Stomach (tissue), 9 donors: ENCODE data around the gene OR2AT4. TPM values are rescaled to one million over a fixed set of nuclear protein-coding genes. Genes with fewer than 3 reads are reported as not detected.

Experiments used
- DNase-seq, 2 donors: peaks; one replicate each; pipeline versions ENCODE4 v3.0.0 to v3.0.0-alpha.2; 2013 to 2019
- H3K27ac ChIP-seq, 5 donors: fragments of 200-600 bp in 4 of 5; sonication (generic) in 4 of 5; one replicate each; pipeline ENCODE4 v1.5.1; 2013 to 2019; ENCODE audit warnings: mild to moderate bottlenecking in 1 of 5, moderate library complexity in 1 of 5
- H3K27me3 ChIP-seq, 3 donors: fragments of 200-600 bp; sonication (generic); one replicate each; pipeline ENCODE4 v1.5.1; 2017 to 2019; ENCODE audit warnings: mixed run types in 1 of 3
- H3K36me3 ChIP-seq, 4 donors: fragments of 200-600 bp; sonication (generic); 1 replicate in 3 of 4; 2 replicates in 1 of 4; pipeline ENCODE4 v1.5.1; 2016 to 2019
- H3K4me1 ChIP-seq, 4 donors: fragments of 200-600 bp; sonication (generic); one replicate each; pipeline ENCODE4 v1.5.1; 2016 to 2019
- H3K4me3 ChIP-seq, 4 donors: fragments of 200-600 bp; sonication (generic) in 3 of 4; one replicate each; pipeline ENCODE4 v1.5.1; 2016 to 2019; ENCODE audit warnings: mild to moderate bottlenecking in 1 of 4
- H3K9me3 ChIP-seq, 4 donors: fragments of 200-600 bp; sonication (generic); one replicate each; pipeline ENCODE4 v1.5.1; 2016 to 2019
- EP300 ChIP-seq: sonication (generic); formaldehyde crosslinking; IDR thresholded peaks from one replicate; pipeline ENCODE4 v1.6.1; 2017; ENCODE audit warnings: antibody characterized with exemption
- POLR2A ChIP-seq, 4 donors: fragments of 450-650 bp; IDR thresholded peaks; one replicate each; pipeline ENCODE4 v1.6.1; 2016; ENCODE audit warnings: antibody characterized with exemption in 4 of 4, control low read depth in 2 of 4, mild to moderate bottlenecking in 1 of 4, moderate library complexity in 1 of 4
- POLR2AphosphoS5 ChIP-seq, 3 donors: sonication (generic); formaldehyde crosslinking; IDR thresholded peaks; one replicate each; pipeline ENCODE4 v1.6.1; 2016; ENCODE audit warnings: antibody characterized with exemption in 3 of 3
- WGBS, 5 donors: extraction: QIAGEN DNeasy Blood & Tissue Kit in 3 of 5; methylation state at CpG; one replicate each; pipeline versions ENCODE4 v1.1.5 to v1.1.7; 2013 to 2018; 5-methylcytosine and 5-hydroxymethylcytosine counted together
- intact Hi-C: fragments of 100-400 bp; cut with DNase I; formaldehyde crosslinking; loops from one replicate; pipeline ENCODE4 v1.15.1; 2023; ENCODE audit warnings: low total_unique reads
- polyA plus RNA-seq, 3 donors: library from polyadenylated mRNA; stranded (reverse); fragments of 200-250 nt; gene quantifications; one replicate each; pipeline ENCODE4 v1.2.3, GENCODE V29; 2013
- total RNA-seq, 5 donors: library from RNA; depleted of rRNA; stranded (reverse); fragments of >200 nt; gene quantifications; one replicate each; pipeline versions ENCODE4 v1.1.0 to v1.2.3, GENCODE V29; 2014 to 2016
- TF ChIP-seq, protein P1 (sequence below), 7 experiments: fragments of 450-650 bp in 4 of 7; fragments of 200-600 bp in 3 of 7; sonication (generic) in 3 of 7; IDR thresholded peaks; one replicate each; pipeline ENCODE4 v1.5.1; 2016 to 2019; ENCODE audit warnings: antibody characterized with exemption in 7 of 7, control low read depth in 2 of 7, mild to moderate bottlenecking in 1 of 7
- donor health status: healthy with polysubstance abuse.
- donor health status: Bipolar disorder and iron deficiency.
- donor health status: healthy.

Gene OR2AT4
- total and polyA plus RNA-seq, 8 donors, result not detected

DNA sequence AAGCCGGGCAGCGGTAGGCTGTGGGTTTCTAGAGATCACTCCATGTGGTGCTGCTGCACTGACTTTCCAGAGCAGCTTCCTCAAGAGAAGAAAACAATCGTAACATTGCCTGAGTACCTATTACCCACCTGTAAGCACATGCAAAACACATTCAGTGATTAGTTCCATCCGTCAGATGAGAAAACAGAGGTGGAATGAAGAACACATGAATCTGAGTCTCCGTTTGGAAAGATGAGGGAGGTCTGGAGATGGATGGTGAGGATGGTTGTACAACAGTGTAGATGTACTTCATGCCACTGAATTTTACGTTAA lies 46.7 kb upstream of the OR2AT4 start:
- intact Hi-C loops, result loop anchor here (5.0 kb wide), 1 partner anchor 104 kb away; no protein-coding TSS in a partner anchor
- peaks cover 0 to 43% (median 12%) of the 10 kb centered on the region in 4 donors for H3K4me1 ChIP-seq
- peak overlapping the region in 2 of 5 donors; percentile 10 to 52 for H3K27ac ChIP-seq
- no peaks in the 10 kb centered on the region for H3K27me3 ChIP-seq
- no peak for DNase-seq
- no peaks in the 10 kb centered on the region for H3K9me3 ChIP-seq
- H3K36me3 ChIP-seq, result no peaks in the 10 kb centered on the region
- TF ChIP-seq, protein P1, sequence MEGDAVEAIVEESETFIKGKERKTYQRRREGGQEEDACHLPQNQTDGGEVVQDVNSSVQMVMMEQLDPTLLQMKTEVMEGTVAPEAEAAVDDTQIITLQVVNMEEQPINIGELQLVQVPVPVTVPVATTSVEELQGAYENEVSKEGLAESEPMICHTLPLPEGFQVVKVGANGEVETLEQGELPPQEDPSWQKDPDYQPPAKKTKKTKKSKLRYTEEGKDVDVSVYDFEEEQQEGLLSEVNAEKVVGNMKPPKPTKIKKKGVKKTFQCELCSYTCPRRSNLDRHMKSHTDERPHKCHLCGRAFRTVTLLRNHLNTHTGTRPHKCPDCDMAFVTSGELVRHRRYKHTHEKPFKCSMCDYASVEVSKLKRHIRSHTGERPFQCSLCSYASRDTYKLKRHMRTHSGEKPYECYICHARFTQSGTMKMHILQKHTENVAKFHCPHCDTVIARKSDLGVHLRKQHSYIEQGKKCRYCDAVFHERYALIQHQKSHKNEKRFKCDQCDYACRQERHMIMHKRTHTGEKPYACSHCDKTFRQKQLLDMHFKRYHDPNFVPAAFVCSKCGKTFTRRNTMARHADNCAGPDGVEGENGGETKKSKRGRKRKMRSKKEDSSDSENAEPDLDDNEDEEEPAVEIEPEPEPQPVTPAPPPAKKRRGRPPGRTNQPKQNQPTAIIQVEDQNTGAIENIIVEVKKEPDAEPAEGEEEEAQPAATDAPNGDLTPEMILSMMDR (IDR thresholded peaks at IDR 0.05), result no peak
- TF ChIP-seq POLR2AphosphoS5 (IDR thresholded peaks at IDR 0.05) (no peak), POLR2A (IDR thresholded peaks at IDR 0.05) (no peak), EP300 (no peak)
- no peak overlapping the region for H3K4me3 ChIP-seq
- 50 to 74% (median 60%) methylated on average over 6 of the region's 6 CpGs for WGBS, 5 donors

DNA sequence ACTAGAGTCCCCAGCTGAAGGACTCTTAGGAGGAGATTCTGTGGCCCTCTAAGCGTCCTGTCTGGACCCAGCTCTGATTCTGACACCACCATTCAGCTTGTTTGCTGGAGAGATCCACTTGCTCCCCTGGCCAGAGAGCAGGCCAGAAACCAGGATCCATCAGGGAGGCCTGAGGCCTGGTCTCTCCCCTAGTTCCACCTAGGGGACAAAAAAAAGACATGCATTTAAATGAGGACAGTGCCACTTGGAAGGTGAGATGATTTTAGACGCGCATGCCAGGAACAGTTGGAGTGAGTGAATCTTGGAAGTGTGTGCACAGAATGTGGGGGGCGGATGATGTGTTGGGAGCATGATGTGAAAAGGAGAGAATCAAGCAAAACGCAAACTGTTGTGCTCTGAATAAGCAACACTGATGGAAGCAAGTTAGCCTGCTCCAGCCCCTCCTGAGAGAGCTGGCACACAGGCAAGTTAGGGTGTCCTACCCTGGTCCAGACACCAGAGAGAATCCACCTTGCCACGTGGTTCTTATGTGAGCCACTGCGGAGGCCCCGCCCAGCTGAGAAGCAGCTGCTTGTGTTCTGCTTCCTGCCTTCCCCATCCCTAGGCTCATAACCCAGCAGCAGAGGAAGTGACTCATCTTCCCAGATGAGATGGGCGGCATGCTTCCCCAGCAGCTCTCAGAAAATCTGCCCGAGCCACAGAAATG lies 46.2 kb upstream of the OR2AT4 start:
- H3K4me1 ChIP-seq, result peaks cover 0 to 38% (median 12%) of the 10 kb centered on the region in 4 donors
- no peaks in the 10 kb centered on the region for H3K9me3 ChIP-seq
- H3K27ac ChIP-seq, result peak overlapping the region in 1 of 5 donors; percentile 52
- TF ChIP-seq, protein P1 (IDR thresholded peaks at IDR 0.05), result no peak
- TF ChIP-seq POLR2AphosphoS5 (IDR thresholded peaks at IDR 0.05), result peak in 2 of 3 donors; percentile 13 to 52
- intact Hi-C loops, result loop anchor here (5.0 kb wide), 1 partner anchor 104 kb away; no protein-coding TSS in a partner anchor
- H3K27me3 ChIP-seq, result no peaks in the 10 kb centered on the region
- peak; percentile 44 to 86 for DNase-seq
- 53 to 73% (median 59%) methylated on average over 7 to 10 of the region's 10 CpGs for WGBS, 5 donors
- H3K4me3 ChIP-seq, result no peak overlapping the region
- no peaks in the 10 kb centered on the region for H3K36me3 ChIP-seq

DNA sequence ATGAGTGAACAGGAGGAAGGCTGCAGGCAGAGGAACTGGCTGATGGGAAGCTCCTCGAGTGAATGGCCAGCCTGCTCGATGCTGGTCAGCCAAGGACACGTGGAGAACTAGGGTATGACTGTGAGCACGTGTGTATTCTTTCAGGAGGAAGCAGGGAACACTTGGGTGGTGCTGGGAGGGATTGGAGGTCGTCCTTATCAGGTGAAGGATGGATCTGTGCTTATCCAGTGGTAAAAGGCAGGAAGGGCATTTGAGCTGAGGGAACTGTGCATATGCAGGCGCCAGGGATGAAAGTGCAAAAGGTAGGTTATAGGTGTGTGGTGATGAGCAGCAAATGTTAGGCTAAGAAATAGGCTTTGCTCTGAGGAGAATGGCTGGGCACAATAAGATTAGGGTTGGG lies 44.5 kb upstream of the OR2AT4 start:
- TF ChIP-seq POLR2A (IDR thresholded peaks at IDR 0.05) (no peak), EP300 (no peak), POLR2AphosphoS5 (IDR thresholded peaks at IDR 0.05) (no peak)
- TF ChIP-seq, protein P1 (IDR thresholded peaks at IDR 0.05), result no peak
- 41 to 57% (median 51%) methylated on average over 6 of the region's 6 CpGs for WGBS, 5 donors
- no peaks in the 10 kb centered on the region for H3K36me3 ChIP-seq

DNA sequence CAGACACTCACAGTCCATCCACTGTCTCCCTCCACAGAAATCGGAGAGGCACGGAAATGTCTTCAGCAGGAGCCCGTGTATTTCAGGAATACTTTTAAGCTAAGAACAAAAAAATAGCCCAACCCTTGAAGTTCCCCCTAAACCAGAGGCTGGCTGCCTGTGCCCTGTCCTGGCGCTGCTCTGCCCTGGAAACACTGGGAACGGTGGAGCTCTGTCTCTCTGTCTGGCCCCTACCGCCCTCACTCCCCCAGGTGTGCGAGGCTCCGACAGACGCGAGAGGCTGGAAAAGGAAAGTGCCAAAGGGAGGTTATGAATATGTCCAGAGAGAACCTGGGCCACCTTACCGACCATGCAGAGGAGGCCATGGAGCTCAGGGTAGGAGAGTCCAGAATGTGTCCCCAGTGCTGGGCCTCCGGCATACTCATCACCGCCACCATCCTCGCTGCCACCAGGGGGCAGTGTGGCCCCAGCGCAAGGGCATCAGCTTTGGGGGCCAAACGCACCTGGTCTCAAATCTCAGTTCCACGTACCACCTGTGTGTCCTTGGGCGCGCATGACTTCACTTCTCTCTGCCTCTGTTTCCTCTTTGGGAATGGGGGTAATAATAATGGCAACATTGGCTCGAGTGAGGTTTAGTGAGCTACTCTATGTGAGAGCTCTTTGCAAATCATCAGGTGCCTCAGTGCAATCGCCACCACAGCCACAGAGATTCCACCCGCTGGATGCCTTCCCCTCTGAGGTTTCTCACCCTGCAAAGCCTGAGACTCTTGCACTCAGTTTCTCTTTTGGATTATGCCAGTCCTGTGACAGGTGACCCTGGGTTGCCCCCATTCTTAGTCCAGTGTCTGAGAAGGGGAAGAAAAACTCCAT lies 43.8 kb upstream of the OR2AT4 start:
- H3K9me3 ChIP-seq, result no peaks in the 10 kb centered on the region
- peaks cover 0 to 1% (median 0%) of the 10 kb centered on the region in 3 donors for H3K27me3 ChIP-seq
- TF ChIP-seq POLR2AphosphoS5 (IDR thresholded peaks at IDR 0.05) (no peak), EP300 (no peak), POLR2A (IDR thresholded peaks at IDR 0.05) (no peak)
- TF ChIP-seq, protein P1 (IDR thresholded peaks at IDR 0.05), result peak in 5 of 7 experiments; percentile 67 to 91 (median 86)
- no peaks in the 10 kb centered on the region for H3K36me3 ChIP-seq
- peak; percentile 75 to 83 for DNase-seq
- H3K27ac ChIP-seq, result no peak overlapping the region
- peaks cover 0 to 31% (median 9%) of the 10 kb centered on the region in 4 donors for H3K4me1 ChIP-seq
- intact Hi-C loops, result loop anchor here (5.0 kb wide), 1 partner anchor 107 kb away; no protein-coding TSS in a partner anchor
- 30 to 36% (median 35%) methylated on average over 21 to 22 of the region's 22 CpGs for WGBS, 5 donors
- H3K4me3 ChIP-seq, result no peak overlapping the region

More for the DNA sequence above, 44.5 kb upstream of the OR2AT4 start:
- Histone ChIP-seq H3K4me3 (no peak overlapping the region), H3K4me1 (peaks cover 0 to 31% (median 9%) of the 10 kb centered on the region in 4 donors), H3K27ac (no peak overlapping the region), H3K9me3 (no peaks in the 10 kb centered on the region), H3K27me3 (no peaks in the 10 kb centered on the region)
- DNase-seq, result no peak
- intact Hi-C loops, result loop anchor here (5.0 kb wide), 1 partner anchor 106 kb away; no protein-coding TSS in a partner anchor
